HL-60/S4 treated with phorbol 12-myristate 13-acetate at 8.2 ng/mL for 4 days and 3 days (cell line): ENCODE data around the gene LRFN3.
"Not testable (repeated sequence)": the region's sequence is repeated elsewhere in the genome, so short reads cannot be mapped to it uniquely, and the experiment has no call there.

Experiments
- in situ Hi-C: fragments of 300-500 bp; cut with MboI; formaldehyde crosslinking; loops from 2 replicates; pipeline ENCODE4 v1.15.0; 2022; ENCODE audit warnings: low sequenced_read_pairs

The LRFN3 gene

GRCh38 chr19:35937345-35938281 lies 1.4 kb downstream of the LRFN3 start:
- in situ Hi-C loops, result loop anchor here (10.0 kb wide), 1 partner anchor 63 kb away; no protein-coding TSS in a partner anchor

GRCh38 chr19:35938282-35939224 lies 2.4 kb downstream of the LRFN3 start:
- in situ Hi-C loops, result loop anchor here (10.0 kb wide), 1 partner anchor 64 kb away; no protein-coding TSS in a partner anchor

- in situ Hi-C loops, result loop anchor here (10.0 kb wide), 1 partner anchor 65 kb away; no protein-coding TSS in a partner anchor
Observed at GRCh38 chr19:35939307-35940077, 3.3 kb downstream of the LRFN3 start.

- in situ Hi-C loops, result no loop called here
Observed at GRCh38 chr19:35940078-35940775, 4.1 kb downstream of the LRFN3 start.

- in situ Hi-C loops, result no loop called here
Observed at GRCh38 chr19:35940839-35941238, 4.7 kb downstream of the LRFN3 start.

GRCh38 chr19:35942235-35942634 lies 6.1 kb downstream of the LRFN3 start:
- in situ Hi-C loops, result no loop called here

GRCh38 chr19:35943321-35944301 lies 7.4 kb downstream of the LRFN3 start:
- in situ Hi-C loops, result no loop called here

- in situ Hi-C loops, result no loop called here
Observed at GRCh38 chr19:35944556-35944955, 8.4 kb downstream of the LRFN3 start.

- in situ Hi-C loops, result no loop called here
Observed at GRCh38 chr19:35945121-35945790, 9.1 kb downstream of the LRFN3 start.

GRCh38 chr19:35946203-35946602 lies 10.0 kb downstream of the LRFN3 start:
- in situ Hi-C loops, result no loop called here

- in situ Hi-C loops, result no loop called here
Observed at GRCh38 chr19:35949131-35949530, 13.0 kb downstream of the LRFN3 start.

- in situ Hi-C loops, result no loop called here
Observed at GRCh38 chr19:35955881-35956634, 19.9 kb downstream of the LRFN3 start.

GRCh38 chr19:35957411-35957810 lies 21.2 kb downstream of the LRFN3 start:
- in situ Hi-C loops, result not testable (repeated sequence)

- in situ Hi-C loops, result no loop called here
Observed at GRCh38 chr19:35958660-35959039, 22.5 kb downstream of the LRFN3 start.

GRCh38 chr19:35959040-35959967 lies 23.1 kb downstream of the LRFN3 start:
- in situ Hi-C loops, result no loop called here

GRCh38 chr19:35959968-35960320 lies 23.8 kb downstream of the LRFN3 start:
- in situ Hi-C loops, result no loop called here
